GM23248 (cell line): Measurements from ENCODE around the gene THRA.

Source experiments
- EZH2 ChIP-seq: fragments of 200-600 bp; sonication (generic); IDR thresholded peaks from 2 replicates; pipeline ENCODE4 v1.6.1; 2018; ENCODE audit warnings: antibody characterized with exemption, mild to moderate bottlenecking; ENCODE audit not compliant: insufficient read depth, poor library complexity, severe bottlenecking
- EZH2phosphoT487 ChIP-seq: fragments of 200-600 bp; sonication (generic); IDR thresholded peaks from 2 replicates; pipeline ENCODE4 v1.6.1; 2018; ENCODE audit warnings: antibody characterized with exemption, moderate library complexity, mild to moderate bottlenecking, low read depth; ENCODE audit not compliant: insufficient read depth

DNA sequence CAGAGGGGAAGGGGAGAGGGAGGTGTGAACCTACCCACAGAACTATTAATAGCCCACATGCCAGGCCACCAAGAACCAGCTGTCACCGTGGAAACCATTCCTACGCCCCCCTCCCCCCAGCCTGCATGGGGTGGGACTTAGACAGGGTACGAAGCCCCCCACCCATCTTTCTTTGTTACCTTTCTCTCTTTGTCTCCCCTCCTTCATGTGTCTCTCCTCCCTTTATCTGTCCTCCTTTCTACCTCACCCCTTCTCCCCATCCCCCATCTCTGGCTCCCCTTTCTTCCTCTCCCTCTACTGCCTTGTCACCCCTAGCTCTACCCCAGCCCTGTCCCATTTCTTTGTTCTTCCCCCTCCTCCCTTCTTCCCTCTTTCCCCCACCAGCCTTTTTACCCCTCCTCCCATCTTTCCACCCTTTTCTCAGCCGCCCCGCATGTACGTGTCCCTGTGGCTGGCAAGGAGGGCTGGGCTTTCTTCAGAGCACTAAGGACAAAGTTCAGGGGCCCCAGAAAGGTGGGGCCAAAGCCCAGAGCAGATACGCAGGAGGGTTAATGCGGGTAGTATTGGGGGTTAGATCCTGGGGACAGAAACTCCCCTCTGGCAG lies 8.0 kb downstream of the THRA start:
- TF ChIP-seq EZH2 = no peak
- TF ChIP-seq EZH2phosphoT487 = no peak
